Mammary epithelial cell (primary cell): Measurements from ENCODE around the gene ZHX3.

ENCODE experiments used
- CTCF ChIP-seq, 2 donors: IDR thresholded peaks in 1 of 2; conservative IDR thresholded peaks in 1 of 2; 2 replicates each; pipeline ENCODE4 v1.5.1; 2011 to 2012; ENCODE audit warnings: inconsistent platforms in 2 of 2, low read length in 2 of 2, mild to moderate bottlenecking in 2 of 2, control low read depth in 1 of 2, low read depth in 1 of 2; ENCODE audit not compliant: insufficient read depth in 1 of 2; ENCODE audit errors: extremely low read depth in 1 of 2
- EZH2 ChIP-seq: IDR thresholded peaks from 2 replicates; pipeline ENCODE4 v1.6.1; 2012; ENCODE audit warnings: low read length, inconsistent platforms, borderline replicate concordance

GRCh38 chr20:41182296-41183212 is 135.0 kb downstream of the ZHX3 start:
- TF ChIP-seq CTCF (conservative IDR thresholded peaks at IDR 0.05 in 1 of 2, IDR thresholded peaks at IDR 0.05 in 1 of 2; ENCODE audit: extremely low read depth in 1 of 2, insufficient read depth in 1 of 2, low read depth in 1 of 2, low read length in 2 of 2) (no peak), EZH2 (no peak)
